Esophagus (tissue), 2 donors: Measurements from ENCODE around the gene LONP1. TPM values are rescaled to one million over a fixed set of nuclear protein-coding genes. Genes with fewer than 3 reads are reported as not detected.
A peak's percentile ranks its signal among the peaks of the same experiment; 100 is the strongest.

Experiments used
- H3K27ac ChIP-seq, 2 donors: one replicate each; pipeline ENCODE4 v1.5.1; 2013; ENCODE audit warnings: low read depth in 2 of 2, mild to moderate bottlenecking in 2 of 2, inconsistent platforms in 1 of 2, low read length in 1 of 2, moderate library complexity in 1 of 2
- H3K27me3 ChIP-seq, 2 donors: one replicate each; pipeline ENCODE4 v1.6.1; 2013; ENCODE audit warnings: low read length in 2 of 2, control low read depth in 1 of 2, mild to moderate bottlenecking in 1 of 2; ENCODE audit not compliant: insufficient read depth in 2 of 2, control insufficient read depth in 1 of 2
- H3K36me3 ChIP-seq, 2 donors: one replicate each; pipeline ENCODE4 v1.6.1; 2013; ENCODE audit warnings: low read length in 1 of 2; ENCODE audit not compliant: control insufficient read depth in 2 of 2, insufficient read depth in 2 of 2
- H3K4me1 ChIP-seq, 2 donors: one replicate each; pipeline ENCODE4 v1.6.1; 2013; ENCODE audit warnings: low read length in 1 of 2; ENCODE audit not compliant: control insufficient read depth in 2 of 2, insufficient read depth in 2 of 2
- H3K4me3 ChIP-seq, 2 donors: one replicate each; pipeline ENCODE4 v1.5.1; 2013; ENCODE audit warnings: low read length in 2 of 2, mild to moderate bottlenecking in 2 of 2, low read depth in 1 of 2, moderate library complexity in 1 of 2
- H3K9me3 ChIP-seq, 2 donors: one replicate each; pipeline ENCODE4 v1.6.1; 2013; ENCODE audit warnings: mild to moderate bottlenecking in 2 of 2, low read depth in 1 of 2, low read length in 1 of 2, moderate library complexity in 1 of 2; ENCODE audit not compliant: control insufficient read depth in 2 of 2, insufficient read depth in 1 of 2
- WGBS, 2 donors: extraction: QIAGEN DNeasy Blood & Tissue Kit; methylation state at CpG; one replicate each; pipeline ENCODE4 v1.1.7; 2013; 5-methylcytosine and 5-hydroxymethylcytosine counted together
- polyA plus RNA-seq, 2 donors: library from polyadenylated mRNA; stranded (reverse); fragments of 200-250 nt; gene quantifications; one replicate each; pipeline ENCODE4 v1.2.3, GENCODE V29; 2013
- donor health status: healthy with polysubstance abuse.
- donor health status: Bipolar disorder and iron deficiency.

LONP1 gene
- polyA plus RNA-seq, 2 donors, result 19.3 to 36.1 TPM

- Histone ChIP-seq H3K9me3 (no peaks in the 10 kb centered on the region), H3K4me3 (peak overlapping the region; percentile 67 to 82), H3K4me1 (peaks cover 4 to 11% of the 10 kb centered on the region in 2 donors), H3K27ac (peak overlapping the region; percentile 89 to 91), H3K27me3 (no peaks in the 10 kb centered on the region), H3K36me3 (peaks cover 0 to 5% of the 10 kb centered on the region in 2 donors)
- WGBS, 2 donors, result 0% methylated on average over 23 of the region's 23 CpGs
Measured at GRCh38 chr19:5680084-5680436, 39.9 kb downstream of the LONP1 start.

GRCh38 chr19:5679289-5680083, 40.5 kb downstream of the LONP1 start:
- Histone ChIP-seq H3K27me3 (no peaks in the 10 kb centered on the region), H3K4me1 (peaks cover 4 to 11% of the 10 kb centered on the region in 2 donors), H3K9me3 (no peaks in the 10 kb centered on the region), H3K36me3 (peaks cover 0 to 5% of the 10 kb centered on the region in 2 donors), H3K27ac (peak overlapping the region; percentile 89 to 91), H3K4me3 (peak overlapping the region; percentile 67 to 82)
- 19 to 22% methylated on average over 26 of the region's 26 CpGs for WGBS, 2 donors

DNA sequence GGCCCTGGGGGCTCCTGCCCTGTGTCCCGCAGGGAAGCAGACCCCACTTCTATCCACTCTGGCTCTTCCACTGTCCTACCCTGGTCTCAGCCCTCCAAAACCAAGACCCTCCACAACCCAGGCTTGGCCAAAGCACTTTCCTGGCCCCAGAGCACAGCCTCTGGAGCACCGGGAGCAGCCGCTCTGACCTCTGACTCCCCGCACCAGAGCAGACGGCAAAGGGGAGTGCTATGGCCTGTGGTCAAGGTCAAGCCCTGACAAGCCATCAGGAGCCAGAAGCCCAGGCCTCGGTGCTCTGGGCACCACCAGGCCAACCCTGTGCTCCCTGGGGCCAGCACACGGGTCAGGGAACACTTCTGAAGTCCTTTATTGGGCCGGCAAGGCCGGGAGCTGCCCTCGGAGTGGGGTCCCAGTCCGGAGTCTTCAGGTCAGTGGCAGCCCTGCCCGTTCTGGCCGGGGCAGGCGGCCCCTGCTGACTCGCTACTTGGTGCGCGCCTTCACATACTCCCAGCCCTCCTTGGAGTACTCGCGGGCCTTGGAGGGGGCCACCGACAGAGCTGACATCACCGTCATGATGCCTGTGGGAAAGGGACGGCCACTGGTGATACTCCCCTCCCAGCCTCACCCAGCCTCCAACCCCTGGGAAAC, 41.8 kb downstream of the LONP1 start:
- H3K36me3 ChIP-seq, result peaks cover 0 to 5% of the 10 kb centered on the region in 2 donors
- no peaks in the 10 kb centered on the region for H3K9me3 ChIP-seq
- peaks cover 4 to 11% of the 10 kb centered on the region in 2 donors for H3K4me1 ChIP-seq
- no peak overlapping the region for H3K27ac ChIP-seq
- H3K27me3 ChIP-seq, result no peaks in the 10 kb centered on the region
- no peak overlapping the region for H3K4me3 ChIP-seq
- 90 to 92% methylated on average over 22 of the region's 22 CpGs for WGBS, 2 donors

- Histone ChIP-seq H3K36me3 (peaks cover 0 to 5% of the 10 kb centered on the region in 2 donors), H3K27ac (no peak overlapping the region), H3K4me1 (peaks cover 4 to 11% of the 10 kb centered on the region in 2 donors), H3K4me3 (no peak overlapping the region), H3K9me3 (no peaks in the 10 kb centered on the region), H3K27me3 (no peaks in the 10 kb centered on the region)
- WGBS, 2 donors, result 79 to 80% methylated on average over 9 of the region's 9 CpGs
Measured at GRCh38 chr19:5677580-5677979, 42.4 kb downstream of the LONP1 start.

DNA sequence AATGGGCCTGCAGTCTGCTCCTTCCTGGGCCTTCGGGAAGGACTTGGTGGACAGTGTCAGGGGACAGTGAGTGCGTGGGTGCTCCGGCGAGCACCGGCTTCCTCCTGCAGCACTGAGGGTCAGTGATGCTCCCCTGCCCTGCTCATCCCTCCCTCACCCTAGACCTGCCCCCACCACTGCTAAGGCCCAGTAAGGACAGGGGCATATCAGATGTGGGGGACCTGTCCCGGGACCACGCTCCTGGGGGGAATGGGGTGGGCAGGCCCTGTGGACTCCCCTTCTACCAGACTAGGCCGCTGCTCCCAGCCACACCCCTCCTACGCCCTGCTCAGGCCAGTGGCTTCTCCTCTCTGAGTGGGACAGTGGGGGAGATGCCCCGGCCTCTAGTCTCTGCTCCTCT, 42.8 kb downstream of the LONP1 start:
- Histone ChIP-seq H3K36me3 (peaks cover 0 to 5% of the 10 kb centered on the region in 2 donors), H3K4me1 (peaks cover 4 to 11% of the 10 kb centered on the region in 2 donors), H3K27ac (no peak overlapping the region), H3K27me3 (no peaks in the 10 kb centered on the region), H3K9me3 (no peaks in the 10 kb centered on the region), H3K4me3 (no peak overlapping the region)
- whole genome bisulfite sequencing, 2 donors, result 88 to 90% methylated on average over 10 of the region's 10 CpGs

GRCh38 chr19:5676772-5677105, 43.2 kb downstream of the LONP1 start:
- H3K4me1 ChIP-seq, result peaks cover 4 to 11% of the 10 kb centered on the region in 2 donors
- no peak overlapping the region for H3K27ac ChIP-seq
- peaks cover 0 to 9% of the 10 kb centered on the region in 2 donors for H3K36me3 ChIP-seq
- WGBS, 2 donors, result 69 to 75% methylated on average over 13 of the region's 13 CpGs
- H3K9me3 ChIP-seq, result no peaks in the 10 kb centered on the region
- no peak overlapping the region for H3K4me3 ChIP-seq
- H3K27me3 ChIP-seq, result no peaks in the 10 kb centered on the region

GRCh38 chr19:5676105-5676771, 43.7 kb downstream of the LONP1 start:
- Histone ChIP-seq H3K4me3 (no peak overlapping the region), H3K4me1 (peaks cover 4 to 8% of the 10 kb centered on the region in 2 donors), H3K36me3 (peaks cover 0 to 11% of the 10 kb centered on the region in 2 donors), H3K9me3 (no peaks in the 10 kb centered on the region), H3K27me3 (no peaks in the 10 kb centered on the region), H3K27ac (no peak overlapping the region)
- WGBS, 2 donors, result 65 to 66% methylated on average over 17 of the region's 17 CpGs

DNA sequence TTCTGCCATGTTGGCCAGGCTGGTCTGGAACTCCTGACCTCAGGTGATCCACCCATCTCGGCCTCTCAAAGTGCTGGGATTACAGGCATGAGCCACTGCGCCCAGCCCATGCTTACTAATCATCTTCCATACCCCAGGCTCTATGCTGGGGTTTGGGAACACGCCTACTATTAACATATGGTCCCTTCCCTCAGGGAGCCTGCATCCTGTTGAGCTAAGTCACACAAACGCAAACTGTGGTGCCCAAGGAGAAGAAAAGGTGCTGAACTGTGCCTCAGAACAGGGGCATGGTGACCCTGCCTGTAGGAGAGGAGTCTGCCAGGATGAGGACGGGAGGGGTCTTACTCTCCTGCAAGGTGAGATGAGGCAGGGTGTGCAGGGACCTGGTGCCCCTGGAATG, 45.2 kb downstream of the LONP1 start:
- 62 to 74% methylated on average over 5 of the region's 5 CpGs for WGBS, 2 donors
- Histone ChIP-seq H3K27me3 (no peaks in the 10 kb centered on the region), H3K27ac (no peak overlapping the region), H3K36me3 (peaks cover 0 to 12% of the 10 kb centered on the region in 2 donors), H3K4me1 (peaks cover 4 to 6% of the 10 kb centered on the region in 2 donors), H3K9me3 (no peaks in the 10 kb centered on the region), H3K4me3 (no peak overlapping the region)

DNA sequence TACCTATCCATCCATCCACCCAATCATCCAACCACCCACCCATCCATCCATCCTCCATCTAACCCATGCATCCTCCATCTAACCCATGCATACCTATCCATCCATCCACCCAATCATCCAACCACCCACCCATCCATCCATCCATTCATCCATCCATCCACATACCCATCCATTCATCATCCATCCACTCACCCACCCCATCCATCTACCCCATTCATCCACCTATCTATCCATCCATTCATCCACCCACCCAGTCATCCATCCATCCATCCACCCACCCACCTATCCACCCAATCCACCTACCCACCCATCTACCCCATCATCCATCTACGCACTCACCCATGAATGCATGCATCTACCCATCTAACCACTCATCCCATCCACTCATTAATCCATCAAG, 46.2 kb downstream of the LONP1 start:
- Histone ChIP-seq H3K4me1 (no peaks in the 10 kb centered on the region), H3K27me3 (no peaks in the 10 kb centered on the region), H3K36me3 (peaks cover 5 to 21% of the 10 kb centered on the region in 2 donors), H3K4me3 (no peak overlapping the region), H3K9me3 (no peaks in the 10 kb centered on the region), H3K27ac (no peak overlapping the region)
- WGBS, 2 donors, result 97 to 100% methylated on average over 1 of the region's 1 CpG
